NB4 (cell line): ENCODE measurements around the gene TRPV3.

Experiments used
- POLR2A ChIP-seq: IDR thresholded peaks from 2 replicates; pipeline ENCODE4 v1.6.1; 2011; ENCODE audit warnings: mild to moderate bottlenecking; ENCODE audit not compliant: insufficient read length; ENCODE audit errors: extremely low read depth
- TF ChIP-seq, protein P1 (sequence below): IDR thresholded peaks from one replicate; pipeline ENCODE4 v1.5.1; 2012; ENCODE audit warnings: low read depth, low read length
- TF ChIP-seq, protein P2 (sequence below): IDR thresholded peaks from 2 replicates; pipeline ENCODE4 v1.6.1; 2011; ENCODE audit warnings: low read depth, low read length

DNA sequence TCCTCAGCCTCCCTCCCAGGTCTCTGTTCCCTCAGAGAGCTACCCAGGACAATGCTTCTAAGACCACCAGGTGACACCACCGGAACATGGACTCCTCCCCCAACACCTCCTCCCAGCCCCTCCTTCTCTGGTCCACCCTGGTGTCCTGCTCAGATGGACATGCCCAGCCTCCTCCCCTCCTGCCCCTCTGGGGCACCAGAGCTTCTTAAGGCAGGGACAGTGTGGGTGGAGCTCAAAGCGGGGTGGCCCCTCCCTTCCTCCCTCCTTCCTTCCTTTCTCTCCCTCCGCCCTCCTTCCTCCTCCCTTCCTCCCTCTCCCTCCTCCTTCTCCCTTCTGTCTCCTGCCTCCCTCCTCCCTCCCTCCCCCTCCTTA, 22.7 kb downstream of the TRPV3 start:
- TF ChIP-seq, protein P1, sequence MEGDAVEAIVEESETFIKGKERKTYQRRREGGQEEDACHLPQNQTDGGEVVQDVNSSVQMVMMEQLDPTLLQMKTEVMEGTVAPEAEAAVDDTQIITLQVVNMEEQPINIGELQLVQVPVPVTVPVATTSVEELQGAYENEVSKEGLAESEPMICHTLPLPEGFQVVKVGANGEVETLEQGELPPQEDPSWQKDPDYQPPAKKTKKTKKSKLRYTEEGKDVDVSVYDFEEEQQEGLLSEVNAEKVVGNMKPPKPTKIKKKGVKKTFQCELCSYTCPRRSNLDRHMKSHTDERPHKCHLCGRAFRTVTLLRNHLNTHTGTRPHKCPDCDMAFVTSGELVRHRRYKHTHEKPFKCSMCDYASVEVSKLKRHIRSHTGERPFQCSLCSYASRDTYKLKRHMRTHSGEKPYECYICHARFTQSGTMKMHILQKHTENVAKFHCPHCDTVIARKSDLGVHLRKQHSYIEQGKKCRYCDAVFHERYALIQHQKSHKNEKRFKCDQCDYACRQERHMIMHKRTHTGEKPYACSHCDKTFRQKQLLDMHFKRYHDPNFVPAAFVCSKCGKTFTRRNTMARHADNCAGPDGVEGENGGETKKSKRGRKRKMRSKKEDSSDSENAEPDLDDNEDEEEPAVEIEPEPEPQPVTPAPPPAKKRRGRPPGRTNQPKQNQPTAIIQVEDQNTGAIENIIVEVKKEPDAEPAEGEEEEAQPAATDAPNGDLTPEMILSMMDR = no peak
- TF ChIP-seq, protein P2, sequence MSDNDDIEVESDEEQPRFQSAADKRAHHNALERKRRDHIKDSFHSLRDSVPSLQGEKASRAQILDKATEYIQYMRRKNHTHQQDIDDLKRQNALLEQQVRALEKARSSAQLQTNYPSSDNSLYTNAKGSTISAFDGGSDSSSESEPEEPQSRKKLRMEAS = no peak
- no peak for TF ChIP-seq POLR2A
